Activated naive CD4-positive, alpha-beta T cell treated with anti-CD3 and anti-CD28 coated beads for 36 hours (primary cell): ENCODE measurements around the gene UCHL1. TPM values are rescaled to one million over a fixed set of nuclear protein-coding genes. Genes with fewer than 3 reads are reported as not detected.
A peak's percentile ranks its signal among the peaks of the same experiment; 100 is the strongest.

ENCODE experiments used
- CTCF ChIA-PET: fragments of 350-600 bp; sonication (Branson Sonifier 250); formaldehyde crosslinking; loops from one replicate; lab custom pipeline; 2021; ENCODE audit warnings: antibody characterized with exemption; lab: Charles Lee
- DNase-seq: peaks from one replicate; pipeline ENCODE4 v3.0.0-alpha.2; 2020
- H3K27ac Mint-ChIP-seq: one replicate; pipeline ENCODE4 v1.8.0; 2021; ENCODE audit warnings: mild to moderate bottlenecking, mixed read lengths
- H3K27me3 Mint-ChIP-seq: one replicate; pipeline ENCODE4 v1.8.0; 2021; ENCODE audit warnings: low read depth, mixed read lengths
- H3K36me3 Mint-ChIP-seq: one replicate; pipeline ENCODE4 v1.8.0; 2021; ENCODE audit warnings: low read depth, mixed read lengths
- H3K4me1 Mint-ChIP-seq: one replicate; pipeline ENCODE4 v1.8.0; 2021; ENCODE audit warnings: low read depth, mixed read lengths
- H3K4me3 Mint-ChIP-seq: one replicate; pipeline ENCODE4 v1.8.0; 2021; ENCODE audit warnings: mild to moderate bottlenecking, moderate library complexity, mixed read lengths
- H3K9me3 Mint-ChIP-seq: one replicate; pipeline ENCODE4 v1.8.0; 2021; ENCODE audit warnings: mixed read lengths
- intact Hi-C: fragments of 100-400 bp; cut with micrococcal nuclease; formaldehyde crosslinking; loops from one replicate; pipeline ENCODE4 v1.15.1; 2023
- total RNA-seq, 2 experiments: library from RNA; stranded (reverse); gene quantifications; one replicate each; pipeline ENCODE4 v1.2.3, GENCODE V29; 2021

The UCHL1 gene
- total RNA-seq, 2 experiments from 2014 or later = 2.0 to 3.5 TPM

DNA sequence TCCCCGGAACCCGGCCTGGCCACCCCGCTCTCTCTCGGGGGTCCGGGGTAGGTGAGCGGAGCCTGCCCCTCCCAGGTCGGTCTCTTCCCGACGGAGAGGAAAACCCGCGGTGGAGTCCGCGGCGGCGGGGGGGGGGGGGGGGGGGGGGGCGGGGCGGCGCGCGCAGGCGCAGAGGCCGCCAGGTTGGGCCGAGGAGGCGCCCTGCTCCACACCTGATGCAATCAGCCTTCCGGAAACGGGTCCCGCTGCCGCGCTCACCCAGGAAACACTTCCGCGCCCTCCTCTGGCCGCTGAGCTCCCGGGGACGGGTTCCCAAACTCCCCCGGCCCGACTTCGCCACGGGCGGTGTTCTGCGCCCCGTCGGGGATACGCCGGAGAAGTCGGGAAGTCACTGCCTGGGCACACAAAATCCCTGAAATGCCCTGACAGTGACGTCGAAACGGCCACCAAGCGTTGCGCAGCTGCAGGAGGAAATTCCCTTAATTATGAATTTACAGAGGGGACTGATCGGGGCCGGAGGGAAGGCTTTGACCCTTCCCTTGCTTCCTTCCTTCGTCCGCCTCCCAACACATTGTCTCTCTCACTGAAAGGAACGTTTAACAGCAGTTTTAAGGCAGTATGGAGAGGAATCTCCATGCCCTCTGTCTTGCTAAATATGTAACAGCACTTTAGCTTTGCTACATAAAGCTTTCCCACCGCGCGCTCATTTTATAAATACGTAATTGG is 40.3 kb upstream of the UCHL1 start:
- Mint-ChIP-seq H3K4me3 (peak overlapping the region; percentile 81), H3K36me3 (no peaks in the 10 kb centered on the region), H3K4me1 (peaks cover 22% of the 10 kb centered on the region), H3K9me3 (no peaks in the 10 kb centered on the region), H3K27me3 (peaks cover 60% of the 10 kb centered on the region), H3K27ac (peak overlapping the region; percentile 81)
- CTCF ChIA-PET = interaction anchor here (0.6 to 3.7 kb wide), 5 partner anchors 240 to 663 kb away, joined by 3 to 24 read pairs (median 4); no protein-coding TSS in a partner anchor
- intact Hi-C loops = loop anchor here (2.0 to 10.0 kb wide), 3 partner anchors 42 to 776 kb away; partner anchors contain the start of gene SLC30A9
- DNase-seq = peak; percentile 83

DNA sequence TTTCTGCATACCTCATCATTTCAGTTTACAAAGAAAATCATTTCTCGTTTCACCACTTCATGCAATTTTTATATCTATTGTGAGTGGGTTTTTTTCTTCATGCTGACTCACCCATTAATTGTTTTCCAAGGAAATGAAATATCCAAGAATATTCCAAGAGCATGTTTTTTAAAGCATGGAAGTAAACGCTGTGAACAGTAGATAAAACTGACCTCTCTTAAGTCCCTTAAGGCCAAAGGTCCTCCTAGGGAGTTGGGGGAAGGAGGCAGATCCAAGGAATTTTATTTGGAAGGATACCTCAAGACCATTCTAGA is 39.8 kb upstream of the UCHL1 start:
- Mint-ChIP-seq H3K9me3 (no peaks in the 10 kb centered on the region), H3K4me1 (peaks cover 22% of the 10 kb centered on the region), H3K4me3 (peak overlapping the region; percentile 81), H3K27ac (peak overlapping the region; percentile 81), H3K27me3 (peaks cover 55% of the 10 kb centered on the region), H3K36me3 (no peaks in the 10 kb centered on the region)
- CTCF ChIA-PET = interaction anchor here (0.9 to 3.7 kb wide), 4 partner anchors 290 to 309 kb away, joined by 3 to 24 read pairs (median 4); no protein-coding TSS in a partner anchor
- intact Hi-C loops = loop anchor here (2.0 to 10.0 kb wide), 3 partner anchors 42 to 775 kb away; partner anchors contain the start of gene SLC30A9
- no peak for DNase-seq

DNA sequence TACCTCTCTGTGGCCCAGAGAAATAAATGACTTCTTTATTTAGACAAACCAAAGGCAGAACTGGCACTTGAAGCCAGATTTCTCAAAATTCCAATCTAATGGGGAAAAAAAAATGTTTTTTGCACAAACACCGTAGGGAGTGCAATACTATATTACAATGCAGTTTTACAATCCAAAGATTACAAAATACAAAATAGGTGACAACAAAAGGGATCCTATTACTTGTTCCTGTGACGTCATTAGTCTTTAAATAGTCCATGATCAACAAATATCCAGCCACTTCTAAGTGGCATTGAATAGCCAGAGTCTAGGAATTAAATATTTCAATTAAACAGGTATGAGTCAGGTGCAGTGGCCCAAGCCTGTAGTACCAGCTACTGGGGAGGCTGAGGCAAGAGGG is 39.4 kb upstream of the UCHL1 start:
- CTCF ChIA-PET = interaction anchor here (0.9 to 3.7 kb wide), 3 partner anchors 291 to 309 kb away, joined by 3 to 24 read pairs (median 3); no protein-coding TSS in a partner anchor
- peaks cover 22% of the 10 kb centered on the region for H3K4me1 Mint-ChIP-seq
- no peak for DNase-seq
- no peak overlapping the region for H3K27ac Mint-ChIP-seq
- intact Hi-C loops = loop anchor here (2.0 to 10.0 kb wide), 3 partner anchors 41 to 775 kb away; partner anchors contain the start of gene SLC30A9
- H3K4me3 Mint-ChIP-seq = no peak overlapping the region
- no peaks in the 10 kb centered on the region for H3K36me3 Mint-ChIP-seq
- peaks cover 54% of the 10 kb centered on the region for H3K27me3 Mint-ChIP-seq
- H3K9me3 Mint-ChIP-seq = no peaks in the 10 kb centered on the region

DNA sequence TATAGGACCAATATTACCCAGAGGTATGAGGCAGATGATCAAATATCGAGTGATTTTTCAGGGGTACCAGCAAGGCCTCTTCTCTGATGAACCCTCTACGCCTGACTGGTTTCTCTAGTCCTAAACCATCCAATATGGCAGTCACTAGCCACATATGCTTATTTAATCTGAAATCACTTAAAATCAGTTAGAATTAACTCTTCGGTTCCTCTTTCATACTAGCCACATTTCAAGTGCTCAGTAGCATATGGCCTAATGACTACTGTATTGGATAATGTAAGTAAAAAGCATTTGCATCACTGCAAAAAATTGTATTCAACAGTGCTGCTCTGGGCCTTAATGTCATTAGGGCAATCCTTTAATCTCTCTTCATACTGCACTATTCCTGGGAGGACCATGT is 38.0 kb upstream of the UCHL1 start:
- H3K27ac Mint-ChIP-seq = no peak overlapping the region
- no peak overlapping the region for H3K4me3 Mint-ChIP-seq
- no peaks in the 10 kb centered on the region for H3K9me3 Mint-ChIP-seq
- intact Hi-C loops = loop anchor here (5.0 to 10.0 kb wide), 2 partner anchors 374 to 774 kb away; partner anchors contain the start of gene SLC30A9
- peaks cover 44% of the 10 kb centered on the region for H3K27me3 Mint-ChIP-seq
- CTCF ChIA-PET = interaction anchor here (3.7 kb wide), 1 partner anchor 292 kb away, joined by 24 read pairs; no protein-coding TSS in a partner anchor
- no peak for DNase-seq
- H3K36me3 Mint-ChIP-seq = no peaks in the 10 kb centered on the region
- H3K4me1 Mint-ChIP-seq = peaks cover 12% of the 10 kb centered on the region

DNA sequence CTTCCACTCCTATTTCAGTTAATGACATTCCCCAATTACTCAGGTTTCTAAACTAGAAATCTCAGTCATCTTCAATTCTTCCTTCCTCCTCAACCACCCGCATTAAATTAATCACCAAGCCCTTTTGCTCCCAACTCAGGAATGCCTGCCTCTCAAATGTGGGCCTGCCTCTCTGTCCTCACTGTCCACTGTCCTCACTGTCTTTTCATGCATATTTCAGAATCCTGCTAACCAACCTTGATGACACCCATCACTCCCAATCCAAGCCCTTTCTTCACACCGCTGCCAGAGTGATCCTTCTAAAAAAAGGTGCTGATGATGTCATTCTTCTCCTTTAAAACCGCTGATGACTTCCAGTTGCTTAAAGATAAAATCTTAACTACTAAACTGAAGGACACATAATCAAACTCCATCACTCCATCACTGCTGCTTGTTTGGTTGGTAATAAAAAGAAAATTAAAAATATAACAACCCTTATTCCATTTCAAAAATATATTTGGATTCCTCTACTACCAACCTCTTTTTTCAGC is 37.2 kb upstream of the UCHL1 start:
- H3K27ac Mint-ChIP-seq = no peak overlapping the region
- CTCF ChIA-PET = interaction anchor here (3.7 kb wide), 1 partner anchor 293 kb away, joined by 24 read pairs; no protein-coding TSS in a partner anchor
- no peaks in the 10 kb centered on the region for H3K36me3 Mint-ChIP-seq
- intact Hi-C loops = loop anchor here (5.0 to 10.0 kb wide), 2 partner anchors 375 to 773 kb away; partner anchors contain the start of gene SLC30A9
- peaks cover 41% of the 10 kb centered on the region for H3K27me3 Mint-ChIP-seq
- H3K9me3 Mint-ChIP-seq = no peaks in the 10 kb centered on the region
- H3K4me1 Mint-ChIP-seq = peaks cover 11% of the 10 kb centered on the region
- no peak overlapping the region for H3K4me3 Mint-ChIP-seq
- DNase-seq = no peak

DNA sequence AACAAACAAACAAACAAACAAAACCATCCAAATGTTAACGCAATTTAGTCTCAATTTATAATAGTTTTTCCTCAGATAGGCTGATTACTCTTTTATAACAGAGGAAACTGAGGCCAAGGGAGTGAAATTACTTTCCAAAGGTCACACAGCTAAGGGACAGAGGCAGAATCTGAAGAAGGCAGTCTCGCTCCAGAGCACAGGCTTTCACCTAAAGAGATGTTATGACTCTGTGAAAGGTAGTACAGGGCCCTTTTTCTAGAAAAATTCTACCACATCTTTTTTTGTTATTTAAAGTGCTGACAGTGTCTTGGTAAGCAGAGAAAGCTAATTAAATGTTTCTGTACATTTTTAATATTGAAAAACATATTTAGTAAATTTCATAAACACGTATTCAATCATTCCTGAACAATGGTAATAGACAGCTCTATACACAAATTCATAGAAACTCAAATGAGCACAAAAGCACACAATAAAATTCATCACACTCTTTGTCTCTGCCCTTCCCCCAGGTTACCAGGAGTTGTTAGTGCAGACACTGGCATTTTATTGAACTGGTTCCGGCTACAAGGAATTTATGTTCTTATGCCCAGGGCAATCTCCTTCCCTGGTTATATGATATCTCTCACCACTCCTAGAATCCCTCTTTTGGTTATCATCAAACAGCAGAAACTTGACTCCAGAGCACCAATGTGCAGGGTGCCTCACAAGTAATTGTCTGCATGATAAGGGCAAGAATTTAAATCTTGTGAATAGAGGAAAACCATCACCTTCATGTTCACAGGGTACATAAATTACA is 34.7 kb upstream of the UCHL1 start:
- intact Hi-C loops = no loop called here
- no peaks in the 10 kb centered on the region for H3K36me3 Mint-ChIP-seq
- no peak overlapping the region for H3K27ac Mint-ChIP-seq
- H3K9me3 Mint-ChIP-seq = no peaks in the 10 kb centered on the region
- H3K4me3 Mint-ChIP-seq = no peak overlapping the region
- CTCF ChIA-PET = interaction anchor here (1.2 kb wide), 1 partner anchor 8 kb away, joined by 4 read pairs; the partner anchor contains the start of gene APBB2
- H3K27me3 Mint-ChIP-seq = peaks cover 28% of the 10 kb centered on the region
- H3K4me1 Mint-ChIP-seq = peaks cover 1% of the 10 kb centered on the region
- no peak for DNase-seq

DNA sequence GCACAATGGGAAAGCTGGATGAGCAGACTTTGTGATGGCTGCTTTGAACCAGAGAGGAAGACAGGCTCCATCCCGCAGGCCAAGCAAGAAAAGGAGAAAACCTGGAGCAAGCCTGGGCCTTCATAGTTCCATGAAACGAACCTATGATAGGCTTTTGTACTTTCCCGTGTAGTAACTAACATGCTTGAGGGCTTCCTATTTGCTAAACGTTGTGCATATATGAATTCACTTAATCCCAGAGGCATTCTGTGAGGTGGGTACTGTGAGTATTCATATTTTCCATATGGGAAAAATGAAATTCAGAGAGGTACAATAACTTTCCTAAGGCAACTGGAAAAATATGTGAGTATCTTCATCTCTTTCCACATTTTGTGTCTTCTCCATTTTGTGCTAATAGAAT is 28.8 kb upstream of the UCHL1 start:
- peaks cover 12% of the 10 kb centered on the region for H3K27me3 Mint-ChIP-seq
- H3K4me3 Mint-ChIP-seq = no peak overlapping the region
- H3K36me3 Mint-ChIP-seq = no peaks in the 10 kb centered on the region
- DNase-seq = no peak
- H3K9me3 Mint-ChIP-seq = no peaks in the 10 kb centered on the region
- no peaks in the 10 kb centered on the region for H3K4me1 Mint-ChIP-seq
- CTCF ChIA-PET = no interaction called here
- H3K27ac Mint-ChIP-seq = no peak overlapping the region
- intact Hi-C loops = no loop called here

DNA sequence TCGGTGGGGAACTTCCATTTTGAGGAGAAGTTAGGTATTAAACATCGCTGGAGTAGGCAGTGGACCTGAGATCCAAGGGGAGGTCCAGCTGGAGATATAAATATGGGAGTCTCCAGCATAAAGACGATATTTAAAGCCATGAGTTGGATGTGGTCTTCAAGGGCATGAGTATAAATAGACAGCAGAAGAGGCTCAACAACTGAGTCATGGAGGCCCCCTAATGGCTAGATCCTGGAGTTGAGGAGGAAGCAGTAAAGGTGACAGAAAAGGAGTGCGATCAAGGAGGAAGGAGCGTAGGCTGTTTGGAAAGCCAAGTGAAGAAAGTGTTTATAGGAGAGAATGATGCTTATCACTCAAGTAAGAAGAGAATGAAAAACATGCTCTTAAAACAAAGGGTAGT is 24.3 kb upstream of the UCHL1 start:
- DNase-seq = no peak
- Mint-ChIP-seq H3K27me3 (peaks cover 6% of the 10 kb centered on the region), H3K4me1 (no peaks in the 10 kb centered on the region), H3K27ac (no peak overlapping the region), H3K9me3 (no peaks in the 10 kb centered on the region), H3K36me3 (no peaks in the 10 kb centered on the region), H3K4me3 (no peak overlapping the region)
- CTCF ChIA-PET = interaction anchor here (0.6 kb wide), 1 partner anchor 12 kb away, joined by 3 read pairs; no protein-coding TSS in a partner anchor
- intact Hi-C loops = loop anchor here (5.0 kb wide), 1 partner anchor 255 kb away; no protein-coding TSS in a partner anchor

DNA sequence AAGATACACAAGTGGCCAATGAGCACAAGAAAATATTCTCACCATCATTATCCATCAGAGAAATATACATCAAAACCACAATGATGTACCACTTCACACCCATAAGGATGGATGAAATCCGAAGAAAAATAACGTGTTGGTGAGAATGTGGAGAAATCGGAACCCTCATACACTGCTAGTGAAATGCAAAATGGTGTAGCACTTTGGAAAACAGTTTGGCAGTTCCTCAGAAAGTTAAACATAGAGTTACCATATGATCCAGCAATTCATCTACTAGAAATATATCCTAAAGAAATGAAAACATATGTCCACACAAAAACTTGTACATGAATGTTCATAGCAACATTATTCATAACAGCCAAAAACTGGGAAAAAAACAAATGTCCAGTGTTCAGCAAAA is 23.9 kb upstream of the UCHL1 start:
- H3K4me3 Mint-ChIP-seq = no peak overlapping the region
- H3K36me3 Mint-ChIP-seq = no peaks in the 10 kb centered on the region
- CTCF ChIA-PET = no interaction called here
- no peaks in the 10 kb centered on the region for H3K9me3 Mint-ChIP-seq
- peaks cover 6% of the 10 kb centered on the region for H3K27me3 Mint-ChIP-seq
- no peak for DNase-seq
- no peak overlapping the region for H3K27ac Mint-ChIP-seq
- intact Hi-C loops = loop anchor here (5.0 kb wide), 1 partner anchor 256 kb away; no protein-coding TSS in a partner anchor
- no peaks in the 10 kb centered on the region for H3K4me1 Mint-ChIP-seq

DNA sequence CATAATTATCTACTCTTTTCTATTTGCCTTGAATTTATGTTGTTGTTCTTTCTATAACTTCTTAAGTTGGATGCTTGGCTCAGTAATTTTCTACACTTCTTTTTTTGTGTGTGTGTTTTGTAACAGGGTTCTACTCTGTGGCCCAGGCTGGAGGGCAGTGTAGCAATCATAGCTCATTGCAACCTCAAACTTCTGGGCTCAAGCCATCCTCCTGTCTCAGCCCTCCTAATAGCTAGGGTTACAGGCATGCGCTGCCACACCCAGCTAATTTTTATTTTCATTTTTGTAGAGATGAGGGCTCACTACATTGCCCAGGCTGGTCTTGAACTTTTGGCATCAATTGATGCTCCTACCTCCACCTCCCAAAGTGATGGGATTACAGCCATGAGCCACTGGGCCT is 20.7 kb upstream of the UCHL1 start:
- H3K4me1 Mint-ChIP-seq = no peaks in the 10 kb centered on the region
- no peaks in the 10 kb centered on the region for H3K36me3 Mint-ChIP-seq
- H3K4me3 Mint-ChIP-seq = no peak overlapping the region
- no peaks in the 10 kb centered on the region for H3K27me3 Mint-ChIP-seq
- no peaks in the 10 kb centered on the region for H3K9me3 Mint-ChIP-seq
- H3K27ac Mint-ChIP-seq = no peak overlapping the region
- CTCF ChIA-PET = no interaction called here
- no peak for DNase-seq
- intact Hi-C loops = no loop called here

DNA sequence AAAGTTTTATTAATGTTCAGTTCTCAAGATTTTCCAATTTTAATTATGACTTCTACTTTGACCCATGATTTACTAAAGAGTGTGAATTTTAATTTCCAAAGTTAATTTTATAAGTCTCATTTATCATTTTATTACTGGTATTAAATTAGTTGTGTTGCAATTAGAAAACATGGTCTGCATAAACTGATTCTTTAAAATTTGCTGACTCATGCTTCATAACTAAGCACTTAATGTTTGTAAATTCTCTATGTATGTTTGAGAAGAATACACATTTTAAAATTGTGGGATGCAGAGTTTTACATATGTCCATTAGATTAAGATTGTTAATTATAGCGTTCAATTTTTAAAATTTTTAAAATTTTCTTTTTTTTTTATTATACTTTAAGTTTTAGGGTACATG is 20.2 kb upstream of the UCHL1 start:
- CTCF ChIA-PET = no interaction called here
- no peak for DNase-seq
- intact Hi-C loops = no loop called here
- Mint-ChIP-seq H3K36me3 (no peaks in the 10 kb centered on the region), H3K4me3 (no peak overlapping the region), H3K9me3 (no peaks in the 10 kb centered on the region), H3K27ac (no peak overlapping the region), H3K27me3 (no peaks in the 10 kb centered on the region), H3K4me1 (no peaks in the 10 kb centered on the region)

DNA sequence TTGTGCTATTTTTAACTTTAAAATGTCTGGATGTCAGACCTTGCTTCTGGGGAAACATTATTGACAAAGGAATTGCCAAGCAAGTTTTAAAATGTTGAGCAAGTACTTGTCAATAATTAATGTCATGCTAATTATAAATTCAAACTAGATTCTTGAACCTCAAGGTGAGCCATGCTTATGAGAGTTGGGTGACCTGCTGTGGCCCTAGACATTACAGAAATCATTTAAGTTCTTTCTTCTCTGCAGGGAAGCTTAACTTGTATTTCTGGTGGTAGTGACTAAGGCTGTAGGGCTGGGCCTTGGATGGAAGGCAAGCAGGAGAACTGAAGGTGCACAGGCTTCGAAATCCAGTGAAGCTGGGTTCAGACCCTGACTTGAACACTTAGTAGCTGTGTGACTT is 14.8 kb upstream of the UCHL1 start:
- CTCF ChIA-PET = no interaction called here
- H3K9me3 Mint-ChIP-seq = no peaks in the 10 kb centered on the region
- H3K4me3 Mint-ChIP-seq = no peak overlapping the region
- H3K27ac Mint-ChIP-seq = no peak overlapping the region
- H3K4me1 Mint-ChIP-seq = no peaks in the 10 kb centered on the region
- H3K27me3 Mint-ChIP-seq = peaks cover 5% of the 10 kb centered on the region
- intact Hi-C loops = no loop called here
- no peak for DNase-seq
- no peaks in the 10 kb centered on the region for H3K36me3 Mint-ChIP-seq
